ENCODE results near the gene ECD. TPM values are rescaled to one million over a fixed set of nuclear protein-coding genes. Genes with fewer than 3 reads are reported as not detected.

The ECD gene
- 29.4 and 34.8 TPM in 2 replicates for total RNA-seq

DNA sequence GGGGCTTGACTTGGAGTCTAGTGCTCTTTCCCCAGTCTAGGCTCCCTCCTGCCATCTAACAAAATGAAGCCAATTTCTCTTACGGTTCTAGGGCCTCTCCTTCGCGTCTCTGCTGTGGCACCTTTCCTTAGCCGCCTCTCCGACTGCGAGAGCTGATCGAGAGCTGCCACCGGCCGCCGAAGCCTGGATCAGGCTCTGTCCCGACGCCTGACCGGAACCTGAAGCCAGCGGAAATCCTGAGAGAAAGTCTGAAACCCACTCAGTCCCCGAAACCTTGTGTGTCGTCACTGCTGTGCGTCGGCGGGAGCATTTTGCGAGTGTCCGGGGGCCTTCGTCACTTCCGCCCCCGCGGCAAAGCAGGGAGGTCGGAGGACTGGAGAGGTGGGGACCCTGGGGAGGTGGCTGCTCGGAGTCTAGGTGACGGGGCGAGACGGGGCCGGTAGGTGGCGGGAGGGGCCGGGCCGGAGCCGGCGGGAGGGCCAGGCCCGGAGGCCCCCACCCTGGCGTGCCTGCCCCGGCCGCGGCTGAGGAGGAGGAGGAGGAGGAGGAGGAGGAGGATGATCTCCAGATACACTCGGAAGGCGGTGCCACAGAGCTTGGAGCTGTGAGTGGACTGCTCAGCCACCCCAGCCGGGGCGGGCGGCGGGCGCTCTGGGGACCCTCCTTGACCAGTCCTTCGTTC lies at the start of gene ECD, which contains the start of gene FAM149B1:
Gene ECD, minus strand, starts transcription at position 226 of the 682 bp plus-strand sequence. CDS start 4,071 bp downstream, outside the sequence.
Gene FAM149B1, plus strand, starts transcription at position 337 of the 682 bp plus-strand sequence. Its CDS starts 221 bp downstream, at position 558.

DNA sequence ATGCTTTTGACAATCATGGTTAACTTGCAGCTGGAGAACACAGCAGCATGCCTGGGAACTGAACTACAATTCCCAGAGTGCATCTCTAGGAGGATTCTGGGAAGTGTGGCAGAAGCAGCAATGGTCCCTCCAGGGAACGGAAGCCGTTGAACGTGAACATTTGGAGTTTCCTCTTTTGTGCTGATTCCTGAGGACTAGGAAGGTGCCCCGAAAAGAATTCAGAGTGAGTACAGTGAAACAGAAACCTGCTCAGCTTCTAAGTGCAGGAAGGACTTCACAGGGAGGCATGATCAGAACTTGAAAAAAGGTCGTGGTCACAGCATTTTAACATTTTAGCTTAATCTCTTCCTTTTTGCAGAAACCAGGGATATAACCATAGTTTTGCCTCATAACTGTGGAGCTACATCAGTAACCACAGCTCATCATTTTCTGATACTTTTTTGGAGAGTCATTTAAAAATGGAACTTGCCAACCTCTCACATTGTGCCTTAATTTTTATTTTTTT lies 57.4 kb downstream of the ECD start, which contains the start of gene NUDT13:
Gene NUDT13, plus strand, starts transcription at position 111 of the 505 bp plus-strand sequence. CDS start 3,911 bp downstream, outside the sequence.

DNA sequence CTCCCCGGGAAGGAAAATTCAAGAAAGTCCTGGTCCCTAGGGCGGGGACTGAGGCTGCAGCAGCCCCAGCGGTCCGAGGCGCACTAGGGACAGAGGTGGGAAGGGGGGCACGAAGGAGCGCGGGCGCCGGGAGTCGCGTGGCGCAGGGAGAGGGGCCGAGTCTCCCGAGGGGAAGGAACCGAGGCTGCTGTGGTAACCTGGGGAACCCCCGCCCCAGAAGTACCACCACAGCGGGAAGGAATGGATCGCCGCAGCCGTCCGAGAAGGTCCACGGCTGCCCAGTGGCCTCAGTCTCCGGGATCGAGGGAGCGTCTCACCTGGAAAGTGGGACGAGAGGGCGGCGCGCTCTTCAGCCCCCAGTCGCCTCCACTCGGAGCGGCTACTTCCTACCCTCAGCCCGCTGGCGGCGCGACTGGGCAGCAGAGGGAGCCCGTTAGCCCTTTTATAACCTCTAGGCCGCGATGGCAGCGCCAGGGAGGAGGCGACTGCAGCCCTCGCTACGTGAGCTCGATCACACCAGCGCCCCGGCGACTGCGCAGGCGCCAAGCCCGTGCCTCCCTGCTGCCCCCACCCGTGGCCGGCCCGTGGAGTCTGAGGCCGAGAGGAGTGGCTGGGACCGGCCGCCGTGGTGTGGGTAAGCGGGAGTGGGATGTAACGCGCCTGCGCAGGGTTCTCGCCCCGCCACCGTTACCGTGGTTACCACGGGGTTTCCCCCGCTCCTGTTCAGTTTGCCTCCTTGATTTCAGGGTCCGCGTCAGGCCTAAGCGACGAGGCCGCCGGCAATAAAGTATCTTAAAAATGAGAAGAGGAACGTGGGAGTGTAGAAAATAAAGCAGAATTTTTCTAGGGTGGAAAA lies 71.1 kb downstream of the ECD start, which contains the start of gene P4HA1:
Gene P4HA1, minus strand, starts transcription at position 418 of the 856 bp plus-strand sequence. CDS start 21,983 bp downstream, outside the sequence.

Small RNAs within 50 kb of the gene (small RNA-seq; reads per million reads assigned to genes)
- gene RF00019 = not detected
- gene SNORA11F = 940 reads per million, percentile 99 among the genes with 10 or more reads in this experiment

Other genes starting within 250 kb of the ECD start
- 0.37 TPM in 1 of 2 replicates, not detected in the other for gene PLA2G12B, start 213.2 kb downstream of the ECD start, total RNA-seq
- 135 and 144 TPM in 2 replicates for gene P4HA1, start 71.1 kb downstream of the ECD start, total RNA-seq
- gene NUDT13, start 57.6 kb downstream of the ECD start, total RNA-seq = 1.2 and 2.9 TPM in 2 replicates
- 22.9 and 23.5 TPM in 2 replicates for gene FAM149B1, start 111 bp upstream of the ECD start, total RNA-seq
- 24.6 and 35.8 TPM in 2 replicates for gene DNAJC9, start 79.2 kb upstream of the ECD start, total RNA-seq
- 73.5 and 93.4 TPM in 2 replicates for gene MRPS16, start 84.6 kb upstream of the ECD start, total RNA-seq
- gene CFAP70, start 190.9 kb upstream of the ECD start, total RNA-seq = 0.39 and 0.73 TPM in 2 replicates
- 116 and 146 TPM in 2 replicates for gene ANXA7, start 246.1 kb upstream of the ECD start, total RNA-seq

Measured in subcutaneous preadipocyte (primary cell).